NCI-H2227 (cell line): Measurements from ENCODE around the gene GAS2L1.

Experiments
- DNase-seq: peaks from one replicate; lab custom pipeline; 2025; ENCODE audit not compliant: unreplicated experiment; lab: John Stamatoyannopoulos, UW

The GAS2L1 gene

DNA sequence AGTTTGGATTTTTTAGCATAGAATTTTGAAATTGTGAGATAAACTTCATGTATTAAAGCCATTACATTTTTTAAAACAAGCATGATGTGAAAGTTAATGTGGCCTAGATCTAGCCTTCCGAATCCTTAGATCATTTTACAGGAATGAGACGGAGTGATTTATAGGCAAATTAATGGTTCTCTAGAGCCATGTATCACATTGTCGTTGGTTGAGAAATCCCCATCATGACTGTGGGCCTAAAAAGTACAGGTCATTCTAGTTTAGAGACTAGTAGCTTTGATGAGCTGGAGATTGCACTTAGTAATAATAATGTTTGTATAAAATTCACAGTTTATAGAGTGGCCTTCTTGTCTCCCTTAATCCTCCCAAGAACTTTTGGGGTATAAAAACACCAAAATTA lies 31.3 kb upstream of the GAS2L1 start:
- no peak for DNase-seq

DNA sequence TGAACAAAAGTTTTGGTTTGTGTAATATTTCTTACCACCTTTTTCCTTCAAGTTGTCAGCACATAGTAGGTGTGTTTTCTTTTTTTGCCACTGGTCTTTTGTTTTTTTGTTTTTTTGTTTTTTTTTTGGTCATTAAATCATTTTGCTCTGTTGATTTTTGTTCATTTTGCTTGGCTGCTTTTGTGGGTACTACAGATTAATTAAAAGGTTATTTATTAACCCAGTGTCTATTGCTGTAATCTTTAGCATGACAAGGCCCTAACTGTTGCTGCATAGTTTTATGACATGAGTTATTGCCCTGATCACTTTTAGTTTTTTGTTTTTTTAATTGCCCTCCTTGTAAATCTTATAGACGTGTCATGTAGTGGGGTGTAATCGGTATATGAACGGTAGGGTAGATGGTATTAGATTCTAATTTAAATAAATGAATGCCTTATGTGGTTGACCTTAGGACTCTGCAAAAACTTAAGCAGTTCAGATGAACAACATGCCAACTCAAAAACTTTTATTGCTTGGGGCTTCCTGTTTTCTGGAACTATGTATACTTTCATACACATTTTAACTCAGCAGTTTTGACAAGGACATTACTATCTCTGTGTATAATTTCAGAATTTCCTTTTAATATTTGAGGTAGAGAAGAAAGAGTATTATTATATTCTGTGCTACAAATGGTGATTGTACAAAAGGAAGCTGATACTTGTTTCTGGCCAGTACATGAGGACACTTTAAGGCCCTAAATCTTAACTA lies 30.5 kb upstream of the GAS2L1 start:
- no peak for DNase-seq

DNA sequence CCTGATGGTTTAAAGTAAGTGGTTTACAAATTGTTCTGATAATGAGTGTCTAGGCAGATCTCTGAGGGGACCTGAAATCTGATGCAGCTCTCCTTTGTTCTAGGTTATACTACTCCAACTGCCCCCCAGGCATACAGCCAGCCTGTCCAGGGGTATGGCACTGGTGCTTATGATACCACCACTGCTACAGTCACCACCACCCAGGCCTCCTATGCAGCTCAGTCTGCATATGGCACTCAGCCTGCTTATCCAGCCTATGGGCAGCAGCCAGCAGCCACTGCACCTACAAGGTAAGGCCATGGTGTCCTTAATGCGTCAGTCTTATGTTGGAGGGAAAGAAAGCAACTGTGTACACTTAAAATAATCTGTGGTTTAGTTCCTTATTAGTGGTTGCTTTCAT lies 28.5 kb upstream of the GAS2L1 start:
- DNase-seq, result no peak

DNA sequence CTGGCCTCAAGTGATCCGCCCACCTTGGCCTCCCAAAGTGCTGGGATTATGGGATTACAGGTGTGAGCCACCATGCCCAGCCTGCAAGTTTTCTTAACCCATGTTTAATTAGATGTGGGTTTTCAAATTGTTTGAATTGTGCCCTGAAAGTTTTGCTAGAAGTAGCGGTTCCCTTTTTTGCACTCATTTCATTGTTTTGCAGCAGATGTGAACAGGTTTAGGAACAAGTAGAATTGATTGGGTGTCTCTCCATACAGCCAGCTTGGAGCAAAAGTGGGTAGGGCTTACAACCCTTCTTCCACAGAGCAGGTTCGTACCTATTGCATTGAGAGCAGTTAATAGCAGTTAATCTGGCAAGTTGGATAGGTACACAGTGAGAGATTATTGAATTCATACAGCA lies 22.3 kb upstream of the GAS2L1 start:
- no peak for DNase-seq

DNA sequence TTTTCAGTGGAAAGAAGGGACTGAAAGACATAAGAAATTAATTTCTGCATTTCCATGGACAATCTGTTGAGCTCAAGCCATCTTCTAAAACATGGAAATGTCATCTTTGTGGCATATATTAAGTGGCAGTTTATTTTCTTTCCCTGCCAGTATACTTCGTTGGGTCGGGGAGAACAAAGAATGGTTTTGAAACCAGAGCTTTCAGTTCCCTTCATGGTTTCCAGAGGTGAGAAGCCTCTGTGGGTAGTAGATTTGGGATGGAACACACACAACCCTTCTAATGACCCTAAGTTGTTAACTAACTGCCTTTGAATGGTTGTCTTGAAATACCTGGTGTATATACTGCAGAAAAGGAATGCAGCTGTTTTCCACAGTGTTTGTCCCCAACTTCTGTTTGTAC lies 17.6 kb upstream of the GAS2L1 start:
- no peak for DNase-seq

DNA sequence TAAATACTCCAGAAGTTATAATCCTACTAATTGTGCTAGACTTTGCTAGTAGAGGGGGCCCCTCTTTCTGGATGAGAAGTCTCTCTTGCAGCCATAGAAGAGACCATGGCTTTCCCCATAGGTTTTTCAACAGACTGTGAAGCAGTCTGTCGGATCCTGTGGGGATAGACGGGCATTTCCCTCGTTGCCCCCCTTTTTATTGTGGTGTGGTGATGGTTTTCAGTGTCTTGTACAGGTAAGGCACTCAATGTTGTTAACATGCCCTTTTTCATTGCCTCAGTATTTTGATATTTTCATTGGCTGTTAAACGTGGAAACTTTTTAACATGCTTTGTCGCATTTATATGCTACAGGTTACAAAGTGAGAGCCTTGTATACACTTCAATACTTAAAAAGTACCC lies 16.4 kb upstream of the GAS2L1 start:
- DNase-seq, result no peak

DNA sequence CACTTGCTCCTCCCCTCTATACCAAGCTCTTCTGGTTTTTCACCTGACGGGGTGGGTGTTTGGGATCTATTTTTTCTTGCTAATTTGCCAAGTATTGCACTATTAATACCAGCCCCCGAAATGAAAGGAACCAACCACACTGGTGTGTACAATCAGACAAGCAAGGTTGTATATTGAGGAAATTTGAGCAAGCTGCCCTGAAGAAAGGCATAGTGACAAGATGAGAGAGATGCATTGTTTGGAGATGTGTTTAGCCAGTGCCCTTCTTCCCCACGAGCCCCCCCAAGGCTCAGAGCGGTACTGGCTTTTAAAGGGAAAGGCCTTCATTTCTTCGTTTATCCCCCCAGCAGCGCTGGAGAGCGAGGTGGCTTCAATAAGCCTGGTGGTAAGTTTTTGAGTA lies 15.2 kb upstream of the GAS2L1 start:
- DNase-seq, result no peak

DNA sequence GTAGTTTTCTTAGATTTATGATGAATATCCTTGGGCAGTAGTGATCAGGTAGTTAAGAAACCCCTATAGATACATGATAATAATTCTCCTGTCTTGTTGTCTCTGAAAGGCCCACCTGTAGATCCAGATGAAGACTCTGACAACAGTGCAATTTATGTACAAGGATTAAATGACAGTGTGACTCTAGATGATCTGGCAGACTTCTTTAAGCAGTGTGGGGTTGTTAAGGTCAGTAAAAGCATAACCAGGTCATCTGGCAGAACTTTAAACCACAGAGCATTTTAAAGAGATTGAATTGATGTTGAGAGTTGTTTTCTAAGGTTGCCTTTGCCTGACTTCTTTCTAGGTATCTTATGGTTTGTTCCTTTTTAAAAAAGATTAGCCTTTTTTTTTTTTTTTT lies 14.1 kb upstream of the GAS2L1 start:
- no peak for DNase-seq

DNA sequence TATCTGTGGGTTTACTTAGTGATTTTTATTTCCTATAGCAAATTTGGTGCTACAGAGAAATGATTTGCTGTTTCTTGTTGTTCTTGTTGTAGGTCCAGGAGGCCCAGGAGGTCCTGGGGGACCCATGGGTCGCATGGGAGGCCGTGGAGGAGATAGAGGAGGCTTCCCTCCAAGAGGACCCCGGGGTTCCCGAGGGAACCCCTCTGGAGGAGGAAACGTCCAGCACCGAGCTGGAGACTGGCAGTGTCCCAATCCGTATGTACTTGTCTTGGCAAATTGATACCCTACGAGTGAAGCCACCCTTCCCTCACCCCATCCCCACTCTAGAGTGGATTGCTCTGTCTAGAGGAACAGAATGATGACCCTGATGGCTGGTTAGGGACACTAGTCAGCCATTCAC lies 7.8 kb upstream of the GAS2L1 start:
- DNase-seq, result no peak

DNA sequence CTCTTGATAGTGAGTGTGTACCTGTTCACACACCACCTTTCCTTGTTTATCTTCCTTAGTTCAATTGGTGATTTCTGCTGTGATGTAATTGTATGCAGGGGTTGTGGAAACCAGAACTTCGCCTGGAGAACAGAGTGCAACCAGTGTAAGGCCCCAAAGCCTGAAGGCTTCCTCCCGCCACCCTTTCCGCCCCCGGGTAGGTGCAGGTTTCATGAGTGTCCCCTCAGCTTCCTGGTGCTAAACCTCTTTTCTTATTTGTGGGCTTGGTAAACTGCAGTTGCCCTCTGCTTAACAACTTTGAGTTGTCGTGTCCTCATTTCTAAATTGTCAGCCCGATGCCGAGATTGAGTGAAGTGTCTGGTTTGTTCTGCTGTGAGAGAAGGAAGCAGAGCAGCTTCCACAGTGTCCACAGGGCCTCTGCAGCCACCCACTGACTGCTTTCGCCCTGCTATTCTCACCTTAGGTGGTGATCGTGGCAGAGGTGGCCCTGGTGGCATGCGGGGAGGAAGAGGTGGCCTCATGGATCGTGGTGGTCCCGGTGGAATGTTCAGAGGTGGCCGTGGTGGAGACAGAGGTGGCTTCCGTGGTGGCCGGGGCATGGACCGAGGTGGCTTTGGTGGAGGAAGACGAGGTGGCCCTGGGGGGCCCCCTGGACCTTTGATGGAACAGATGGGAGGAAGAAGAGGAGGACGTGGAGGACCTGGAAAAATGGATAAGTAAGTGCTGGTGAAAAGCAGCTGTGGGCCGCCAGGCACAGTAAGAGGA lies 7.1 kb upstream of the GAS2L1 start:
- DNase-seq, result no peak

DNA sequence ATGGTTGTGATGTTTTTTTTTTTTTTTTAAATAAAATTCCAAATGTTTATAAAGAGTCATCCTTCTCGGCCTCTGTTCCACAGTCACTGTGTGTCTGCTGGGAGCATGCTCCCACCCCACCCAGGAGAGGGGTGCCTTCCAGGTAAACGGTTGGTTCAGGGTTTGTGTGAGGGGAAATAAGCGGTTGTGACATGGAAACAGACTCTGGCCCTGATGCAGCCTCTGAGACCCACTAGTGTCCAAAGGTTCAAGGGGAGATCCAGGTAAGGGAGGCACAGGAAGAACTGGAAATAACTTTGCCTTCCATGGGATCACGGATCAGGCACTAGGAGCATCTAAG lies 6.0 kb upstream of the GAS2L1 start:
- DNase-seq, result no peak

DNA sequence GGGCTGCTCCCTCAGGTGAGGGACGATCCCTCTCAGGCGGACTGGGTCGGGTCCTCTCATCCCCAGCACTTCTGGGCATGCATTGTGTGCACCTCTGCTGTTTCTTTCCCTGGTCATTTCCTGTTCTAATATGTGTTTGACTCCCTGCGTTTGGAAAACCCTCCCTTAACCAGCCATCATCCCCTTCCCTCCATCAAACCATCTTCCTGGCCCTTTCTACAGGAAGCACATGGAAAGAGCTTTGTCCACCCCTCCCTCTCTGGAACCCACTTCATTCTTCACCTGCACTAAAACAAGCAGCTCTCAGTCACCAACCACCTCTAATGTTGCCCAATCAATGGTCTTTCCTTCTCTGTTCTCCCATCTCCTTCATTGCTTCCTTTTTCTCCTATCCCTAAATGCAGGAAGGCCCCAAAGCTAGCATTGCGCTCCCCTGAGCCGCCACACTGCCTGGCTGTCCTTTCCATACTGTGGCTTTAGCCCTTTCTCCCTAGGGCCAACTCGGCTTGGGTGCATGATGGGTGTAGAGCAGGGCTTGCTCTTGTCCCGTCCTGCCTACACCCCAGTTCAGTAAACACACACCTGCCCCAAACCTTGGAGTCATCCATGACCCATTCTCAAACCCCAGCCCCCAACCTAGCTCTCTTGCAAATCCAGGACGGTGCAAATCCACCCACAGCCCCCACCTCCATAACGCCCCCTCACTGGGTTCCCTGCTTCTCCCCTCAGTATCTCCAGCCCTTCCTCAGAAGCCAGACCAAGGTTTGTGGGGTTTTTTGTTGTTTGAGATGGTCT lies 5.4 kb upstream of the GAS2L1 start:
- DNase-seq, result no peak

DNA sequence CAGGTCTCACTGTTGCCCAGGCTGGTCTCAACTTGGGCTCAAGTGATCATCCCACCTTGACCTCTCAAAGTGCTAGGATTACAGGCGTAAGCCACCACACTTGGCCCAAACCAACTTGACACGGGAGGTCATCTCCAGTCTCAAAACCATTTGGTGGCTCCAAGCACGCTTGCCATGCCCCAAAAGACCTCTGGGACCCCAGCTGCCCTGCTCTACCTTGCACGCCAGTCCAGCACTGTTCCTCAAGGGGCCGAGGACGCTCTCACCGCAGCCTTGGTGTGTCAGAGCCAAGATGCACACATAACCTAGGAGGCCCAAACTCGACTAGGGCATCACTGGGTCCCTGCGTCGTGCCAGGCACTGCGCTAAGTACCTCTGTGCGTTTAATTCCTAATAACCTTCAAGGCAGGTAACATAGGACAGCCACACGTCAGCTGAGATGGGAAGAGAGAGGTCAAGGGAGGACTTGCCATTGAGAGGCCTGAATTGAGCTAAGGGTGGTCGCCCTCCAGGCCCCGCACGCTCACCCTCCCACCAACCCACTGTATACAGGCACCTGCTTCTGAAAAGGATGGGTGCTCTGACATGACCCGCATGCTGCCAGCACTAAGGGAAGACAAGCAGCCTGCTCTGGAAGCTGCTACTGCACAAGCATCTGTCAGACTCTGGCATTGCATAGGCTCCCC lies 4.6 kb upstream of the GAS2L1 start:
- no peak for DNase-seq

DNA sequence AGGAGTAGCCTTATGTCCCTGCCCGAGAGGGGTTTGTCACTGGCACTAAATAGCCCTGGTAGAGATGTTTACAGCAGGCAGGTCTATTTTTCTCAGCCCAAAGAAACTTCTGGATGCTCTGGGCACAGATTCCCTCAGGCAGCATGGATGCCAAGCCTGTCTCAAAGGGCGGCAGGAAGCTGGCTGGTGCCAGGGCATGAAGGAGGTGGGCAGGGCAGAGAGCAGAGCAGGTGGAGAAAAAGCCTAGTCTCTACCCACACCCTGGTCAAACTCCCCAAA lies 4.1 kb upstream of the GAS2L1 start:
- no peak for DNase-seq

DNA sequence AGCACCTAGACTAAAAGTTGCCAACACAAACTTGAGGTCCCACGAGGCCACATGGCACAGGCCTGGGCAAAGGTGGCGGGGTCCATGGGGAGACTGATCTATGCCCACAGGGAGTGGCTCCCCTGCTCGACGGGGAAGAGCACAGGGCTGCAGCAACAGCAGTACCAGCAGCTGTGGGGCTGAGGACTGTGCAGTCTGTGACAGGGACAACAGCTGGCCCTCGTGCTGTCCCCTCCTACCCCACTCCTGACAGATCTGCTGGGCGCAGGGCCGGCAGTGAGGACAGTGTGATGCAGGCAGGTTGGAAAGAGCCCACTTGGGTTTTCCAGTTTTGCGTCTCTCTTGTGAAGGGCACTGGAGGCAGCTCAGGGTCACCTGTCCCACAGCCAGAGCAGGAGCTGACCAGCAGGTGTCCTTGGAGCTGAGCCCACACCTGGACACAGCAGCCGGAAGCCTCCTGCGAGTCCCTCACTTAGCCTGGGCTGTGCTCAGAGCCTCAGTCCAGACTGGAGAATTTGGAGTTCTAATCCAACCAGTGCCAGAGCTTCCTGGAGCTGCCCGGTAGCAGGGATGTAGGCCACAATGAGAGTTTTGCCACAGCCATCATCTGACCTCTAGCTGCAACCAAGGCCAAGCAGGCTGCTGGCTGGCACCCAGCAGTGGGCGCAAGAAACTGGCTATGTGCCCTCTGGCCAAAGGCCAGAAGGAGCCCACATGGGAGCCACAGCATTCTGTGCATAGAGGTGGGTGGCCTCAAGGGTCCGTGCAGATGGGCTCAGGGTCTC lies 3.6 kb upstream of the GAS2L1 start:
- DNase-seq, result no peak

DNA sequence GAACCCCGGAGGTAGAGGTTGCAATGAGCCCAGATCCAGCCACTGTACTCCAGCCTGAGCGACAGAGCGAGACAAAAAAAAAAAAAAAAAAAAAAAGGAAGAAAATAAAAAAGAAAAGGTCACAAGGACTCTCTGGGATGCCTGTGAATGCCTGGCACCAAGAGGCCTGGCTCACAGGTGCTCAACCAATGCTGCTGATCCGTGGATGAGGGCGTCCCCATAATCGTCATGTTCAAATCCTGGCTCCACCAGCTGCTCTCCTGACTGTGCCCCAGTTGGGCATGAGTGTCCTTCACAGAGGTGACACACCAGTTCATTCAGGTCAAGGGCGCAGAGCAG lies 645 bp upstream of the GAS2L1 start:
- no peak for DNase-seq

DNA sequence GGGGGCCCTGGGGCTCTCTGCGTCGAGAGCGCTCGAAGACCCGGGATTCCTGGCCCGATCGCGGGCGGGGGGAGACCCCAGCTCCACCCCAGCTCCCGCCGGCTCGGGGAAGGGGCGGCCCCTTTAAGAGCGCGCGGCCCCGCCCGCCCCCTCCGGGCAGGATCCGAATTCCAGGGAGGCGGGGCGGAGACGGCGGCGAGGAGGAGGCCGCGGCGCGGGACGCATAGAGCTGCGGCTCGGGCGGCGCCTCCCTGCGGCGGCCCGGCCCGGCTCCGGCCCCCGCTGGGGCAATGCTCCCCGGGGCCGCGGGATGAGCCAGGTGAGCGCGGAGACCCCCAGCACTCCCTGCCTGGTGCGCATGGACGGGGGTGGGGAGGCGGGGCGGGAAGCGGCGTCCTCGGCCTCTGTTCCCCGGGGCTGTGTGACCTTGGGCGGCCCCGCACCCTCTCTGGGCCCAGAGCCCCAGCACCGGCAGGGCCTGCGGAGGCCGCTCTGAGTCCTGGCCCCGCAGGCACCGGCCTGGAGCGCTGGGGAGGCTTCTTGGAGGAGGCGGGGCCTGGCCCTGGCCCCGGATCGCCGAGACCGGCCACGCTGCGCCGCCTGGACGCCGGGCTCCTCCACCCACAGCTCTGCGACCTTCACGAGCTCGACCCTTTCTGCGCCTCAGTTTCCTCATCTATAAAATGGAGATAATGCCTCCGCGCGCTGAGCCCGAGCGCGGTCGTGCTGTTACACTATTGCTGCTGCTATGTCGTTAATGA lies 565 bp downstream of the GAS2L1 start:
- DNase-seq, result peak; percentile 85

DNA sequence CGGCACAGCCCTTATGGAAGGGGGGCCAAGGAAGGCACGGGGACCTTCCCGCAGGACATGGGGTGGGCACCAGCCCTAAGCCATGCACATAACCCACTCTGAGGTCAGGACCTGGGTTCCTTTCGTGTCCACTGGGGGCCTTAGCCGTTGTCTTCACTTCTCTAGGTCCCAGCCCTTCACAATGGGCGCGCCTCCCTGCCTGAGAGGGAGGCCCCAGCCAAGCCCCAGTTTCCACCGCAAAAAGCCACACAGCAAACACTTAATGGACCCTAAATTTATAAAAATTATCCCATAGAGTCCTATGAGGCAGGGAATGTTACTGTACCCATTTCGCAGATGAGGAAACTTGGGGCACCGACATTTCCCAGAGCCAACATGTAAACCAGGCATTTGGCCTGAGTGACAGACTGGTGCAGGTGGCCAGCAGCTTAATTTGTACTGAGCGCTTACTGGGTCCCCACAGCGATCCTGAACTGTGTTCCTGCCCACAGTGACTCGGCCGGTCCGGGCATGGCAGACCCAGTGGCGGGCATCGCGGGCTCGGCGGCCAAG lies 1.2 kb downstream of the GAS2L1 start:
- no peak for DNase-seq

DNA sequence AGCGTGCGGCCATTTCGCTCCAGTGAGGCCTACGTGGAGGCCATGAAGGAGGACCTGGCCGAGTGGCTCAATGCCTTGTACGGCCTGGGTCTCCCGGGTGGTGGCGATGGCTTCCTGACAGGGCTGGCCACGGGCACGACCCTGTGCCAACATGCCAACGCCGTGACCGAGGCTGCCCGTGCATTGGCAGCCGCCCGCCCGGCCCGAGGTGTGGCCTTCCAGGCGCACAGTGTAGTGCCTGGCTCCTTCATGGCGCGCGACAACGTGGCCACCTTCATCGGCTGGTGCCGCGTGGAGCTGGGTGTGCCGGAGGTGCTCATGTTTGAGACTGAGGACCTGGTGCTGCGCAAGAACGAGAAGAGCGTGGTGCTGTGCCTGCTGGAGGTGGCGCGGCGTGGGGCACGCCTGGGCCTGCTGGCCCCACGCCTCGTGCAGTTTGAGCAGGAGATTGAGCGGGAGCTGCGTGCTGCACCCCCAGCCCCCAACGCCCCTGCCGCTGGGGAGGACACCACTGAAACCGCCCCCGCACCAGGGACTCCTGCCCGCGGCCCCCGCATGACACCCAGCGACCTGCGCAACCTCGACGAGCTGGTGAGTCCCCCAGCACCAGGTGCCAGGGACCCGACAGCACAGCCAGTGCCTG lies 1.8 kb downstream of the GAS2L1 start:
- no peak for DNase-seq
